ENCODE results near the gene TGFBR2. TPM values are rescaled to one million over a fixed set of nuclear protein-coding genes. Genes with fewer than 3 reads are reported as not detected.

Gene TGFBR2
- total and polyA plus RNA-seq, 10 of the 15 experiments (the other 5 are each of a cell fraction or from before 2014, with no cell fraction given): 0.02 to 0.98 (median 0.18) TPM; not detected in 1

- TF ChIP-seq E2F4 (IDR thresholded peaks at IDR 0.05; ENCODE audit: low read depth, low read length): no peak
- no peak for TF ChIP-seq ZNF384 (IDR thresholded peaks at IDR 0.05; ENCODE audit: borderline replicate concordance, low read depth, low read length)
- no peak for TF ChIP-seq POLR2AphosphoS2 (IDR thresholded peaks at IDR 0.05; ENCODE audit: low read depth, low read length)
- TF ChIP-seq FOXM1 (IDR thresholded peaks at IDR 0.05; ENCODE audit: low read depth, low read length): no peak
These were observed 121.7 kb downstream of the TGFBR2 start (continued) for GRCh38 chr3:30728143-30728542.

- WGBS (ENCODE audit: insufficient coverage, insufficient replicate concordance, low lambda C conversion rate, missing lambda C conversion rate): 19% methylated on average over 2 of the region's 2 CpGs
- ChIA-PET RAD21 (ENCODE audit: unreplicated experiment) (no interaction called here), SMC1A (ENCODE audit: uncharacterized antibody, unreplicated experiment) (no interaction called here), POLR2A (no interaction called here), CTCF (no interaction called here)
- no peak overlapping the region for H3K4me3 ChIP-seq
- no peak overlapping the region for H2AFZ ChIP-seq (ENCODE audit: control insufficient read depth, low read depth, low read length)
- DNase-seq (ENCODE audit: low read depth, low spot score): no peak
- no peaks in the 10 kb centered on the region for H3K4me1 ChIP-seq (ENCODE audit: control insufficient read depth, insufficient read depth, low read length)
- intact Hi-C loops (cut with micrococcal nuclease; ENCODE audit: unreplicated experiment): no loop called here
- H4K20me1 ChIP-seq (ENCODE audit: control insufficient read depth, insufficient read depth): no peaks in the 10 kb centered on the region
- BruUV-seq (replicated peaks): no TSS peak
- no peaks in the 10 kb centered on the region; a peak in 1 of 4 replicates for H3K27me3 ChIP-seq (replicated peaks in 1 of 2; ENCODE audit: control insufficient read depth in 2 of 2, insufficient read depth in 2 of 2, low read length in 1 of 2)
- FAIRE-seq: no peak
- TF ChIP-seq CTCF (IDR thresholded peaks at IDR 0.05 in 2 of 3, conservative IDR thresholded peaks at IDR 0.05 in 1 of 3; ENCODE audit: control insufficient read depth in 2 of 3, extremely low read depth in 1 of 3, insufficient read depth in 1 of 3, low read depth in 3 of 3, low read length in 3 of 3): no peak
- TF ChIP-seq NBN (IDR thresholded peaks at IDR 0.05): no peak
- no peak for TF ChIP-seq IRF4 (IDR thresholded peaks at IDR 0.05; ENCODE audit: low read depth, low read length)
- TF ChIP-seq E4F1 (IDR thresholded peaks at IDR 0.05; ENCODE audit: borderline replicate concordance, partially characterized antibody): no peak
- TF ChIP-seq PAX8 (IDR thresholded peaks at IDR 0.05): no peak
- no peaks in the 10 kb centered on the region for H3K9me3 ChIP-seq (replicated peaks; ENCODE audit: control insufficient read depth, insufficient read depth, low read length)
- H3K4me2 ChIP-seq (ENCODE audit: control insufficient read depth, insufficient read depth): no peak overlapping the region
- no peak overlapping the region for H3K9ac ChIP-seq (ENCODE audit: control insufficient read depth, insufficient read depth, low read length)
- no peak overlapping the region for H3K27ac ChIP-seq (ENCODE audit: control insufficient read depth, insufficient read depth)
- no peaks in the 10 kb centered on the region for H3K36me3 ChIP-seq (ENCODE audit: control insufficient read depth in 2 of 2, insufficient read depth in 2 of 2, low read length in 1 of 2)
- ATAC-seq: no peak
- H3K79me2 ChIP-seq (ENCODE audit: control insufficient read depth, insufficient read depth, low read length): no peaks in the 10 kb centered on the region
- in situ Hi-C loops (cut with MboI): no loop called here
These were observed 123.1 kb downstream of the TGFBR2 start for GRCh38 chr3:30729512-30729911.
